ENCODE results near the gene MAFB. TPM values are rescaled to one million over a fixed set of nuclear protein-coding genes. Genes with fewer than 3 reads are reported as not detected.

The MAFB gene
- total and polyA plus RNA-seq, 9 of the 15 experiments (the other 6 are each of a cell fraction or from before 2014, with no cell fraction given): 0.04 TPM; not detected in 8

DNA sequence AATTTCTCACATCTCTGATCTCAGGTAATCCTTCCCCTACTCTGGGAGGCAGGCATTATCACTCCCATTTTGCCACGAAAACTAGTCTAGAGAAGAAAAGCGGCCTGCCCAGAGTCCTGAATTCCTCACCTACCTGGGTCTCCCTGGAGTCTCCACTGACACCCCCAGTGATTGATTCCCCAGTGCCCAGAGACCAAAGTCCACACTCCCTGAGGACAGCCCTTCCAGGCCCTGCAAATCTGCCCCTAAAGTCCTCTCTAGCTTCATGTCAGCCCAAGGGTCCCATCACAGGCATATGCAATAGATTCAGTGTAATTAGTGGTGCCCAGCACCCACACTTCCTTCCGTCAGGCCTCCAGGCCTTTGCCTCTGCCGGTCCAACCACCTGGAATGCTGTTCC, 47.2 kb downstream of the MAFB start:
- H3K79me2 ChIP-seq (ENCODE audit: control insufficient read depth, insufficient read depth, low read length): no peaks in the 10 kb centered on the region
- H3K36me3 ChIP-seq (ENCODE audit: control insufficient read depth, insufficient read depth, low read length): no peaks in the 10 kb centered on the region
- no peak for FAIRE-seq
- BruUV-seq (replicated peaks): no TSS peak
- ChIA-PET POLR2A (no interaction called here), CTCF (ENCODE audit: low intra/inter-chr PET ratio) (no interaction called here)
- no peaks in the 10 kb centered on the region for H3K9me1 ChIP-seq (ENCODE audit: control insufficient read depth, insufficient read depth, low read length)
- intact Hi-C loops (cut with micrococcal nuclease) (no loop called here), in situ Hi-C loops (cut with MboI) (no loop called here)
- H2AFZ ChIP-seq (ENCODE audit: low read depth, low read length): no peak overlapping the region
- H3K4me3 ChIP-seq: no peak overlapping the region
- peaks cover 0 to 10% of the 10 kb centered on the region in 2 experiments; a peak in 2 of 5 replicates for H3K27me3 ChIP-seq (ENCODE audit: control insufficient read depth in 2 of 2, insufficient read depth in 2 of 2, low read length in 2 of 2)
- DNase-seq (ENCODE audit: extremely low read depth in 1 of 4, low spot score in 3 of 4): no peak
- no peak for ATAC-seq
- no peak overlapping the region for H3K9ac ChIP-seq (ENCODE audit: insufficient read depth in 1 of 2, low read depth in 2 of 2, low read length in 2 of 2)
- H3K9me3 ChIP-seq (replicated peaks; ENCODE audit: control insufficient read depth, insufficient read depth, low read depth, low read length): no peaks in the 10 kb centered on the region
- no peaks in the 10 kb centered on the region; the same call in 1 of the 2 replicates for H4K20me1 ChIP-seq (replicated peaks; ENCODE audit: control insufficient read depth, insufficient read depth, low read length)
- no peak overlapping the region for H3K27ac ChIP-seq (ENCODE audit: extremely low read depth, low read depth, low read length)
- H3K4me2 ChIP-seq (ENCODE audit: insufficient read depth, low read length): no peak overlapping the region
- WGBS (ENCODE audit: insufficient coverage, low coverage, missing lambda C conversion rate): 2% methylated on average over 4 of the region's 4 CpGs
- no peaks in the 10 kb centered on the region for H3K4me1 ChIP-seq (replicated peaks in 1 of 2; ENCODE audit: control insufficient read depth in 2 of 2, insufficient read depth in 2 of 2, low read length in 2 of 2)
- TF ChIP-seq, protein P1, sequence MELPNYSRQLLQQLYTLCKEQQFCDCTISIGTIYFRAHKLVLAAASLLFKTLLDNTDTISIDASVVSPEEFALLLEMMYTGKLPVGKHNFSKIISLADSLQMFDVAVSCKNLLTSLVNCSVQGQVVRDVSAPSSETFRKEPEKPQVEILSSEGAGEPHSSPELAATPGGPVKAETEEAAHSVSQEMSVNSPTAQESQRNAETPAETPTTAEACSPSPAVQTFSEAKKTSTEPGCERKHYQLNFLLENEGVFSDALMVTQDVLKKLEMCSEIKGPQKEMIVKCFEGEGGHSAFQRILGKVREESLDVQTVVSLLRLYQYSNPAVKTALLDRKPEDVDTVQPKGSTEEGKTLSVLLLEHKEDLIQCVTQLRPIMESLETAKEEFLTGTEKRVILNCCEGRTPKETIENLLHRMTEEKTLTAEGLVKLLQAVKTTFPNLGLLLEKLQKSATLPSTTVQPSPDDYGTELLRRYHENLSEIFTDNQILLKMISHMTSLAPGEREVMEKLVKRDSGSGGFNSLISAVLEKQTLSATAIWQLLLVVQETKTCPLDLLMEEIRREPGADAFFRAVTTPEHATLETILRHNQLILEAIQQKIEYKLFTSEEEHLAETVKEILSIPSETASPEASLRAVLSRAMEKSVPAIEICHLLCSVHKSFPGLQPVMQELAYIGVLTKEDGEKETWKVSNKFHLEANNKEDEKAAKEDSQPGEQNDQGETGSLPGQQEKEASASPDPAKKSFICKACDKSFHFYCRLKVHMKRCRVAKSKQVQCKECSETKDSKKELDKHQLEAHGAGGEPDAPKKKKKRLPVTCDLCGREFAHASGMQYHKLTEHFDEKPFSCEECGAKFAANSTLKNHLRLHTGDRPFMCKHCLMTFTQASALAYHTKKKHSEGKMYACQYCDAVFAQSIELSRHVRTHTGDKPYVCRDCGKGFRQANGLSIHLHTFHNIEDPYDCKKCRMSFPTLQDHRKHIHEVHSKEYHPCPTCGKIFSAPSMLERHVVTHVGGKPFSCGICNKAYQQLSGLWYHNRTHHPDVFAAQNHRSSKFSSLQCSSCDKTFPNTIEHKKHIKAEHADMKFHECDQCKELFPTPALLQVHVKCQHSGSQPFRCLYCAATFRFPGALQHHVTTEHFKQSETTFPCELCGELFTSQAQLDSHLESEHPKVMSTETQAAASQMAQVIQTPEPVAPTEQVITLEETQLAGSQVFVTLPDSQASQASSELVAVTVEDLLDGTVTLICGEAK (IDR thresholded peaks at IDR 0.05): no peak
- TF ChIP-seq, protein P1 (CRISPR knock-in tag; IDR thresholded peaks at IDR 0.05): no peak
- TF ChIP-seq RBM39 (optimal IDR thresholded peaks at IDR 0.05; ENCODE audit: low read depth, low read length): no peak
- no peak for TF ChIP-seq CCAR2 (IDR thresholded peaks at IDR 0.05; ENCODE audit: low read depth, low read length)
- TF ChIP-seq NCOA2 (IDR thresholded peaks at IDR 0.05; ENCODE audit: partially characterized antibody in 2 of 2): no peak
- TF ChIP-seq, protein P2, sequence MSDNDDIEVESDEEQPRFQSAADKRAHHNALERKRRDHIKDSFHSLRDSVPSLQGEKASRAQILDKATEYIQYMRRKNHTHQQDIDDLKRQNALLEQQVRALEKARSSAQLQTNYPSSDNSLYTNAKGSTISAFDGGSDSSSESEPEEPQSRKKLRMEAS (CRISPR knock-in tag; IDR thresholded peaks at IDR 0.05): no peak
- no peak for TF ChIP-seq SIX5 (IDR thresholded peaks at IDR 0.05; ENCODE audit: borderline replicate concordance in 1 of 2, insufficient read depth in 1 of 2, low read depth in 1 of 2, low read length in 2 of 2)
- TF ChIP-seq MCM5 (IDR thresholded peaks at IDR 0.05; ENCODE audit: low read depth): no peak
- no peak for TF ChIP-seq TAL1 (IDR thresholded peaks at IDR 0.05)
- TF ChIP-seq PTBP1 (IDR thresholded peaks at IDR 0.05; ENCODE audit: low read depth, low read length): no peak
- TF ChIP-seq ZNF445 (CRISPR knock-in tag; IDR thresholded peaks at IDR 0.05; ENCODE audit: low read depth): no peak
- no peak for TF ChIP-seq ETV5 (CRISPR knock-in tag; IDR thresholded peaks at IDR 0.05; ENCODE audit: low read depth)
- TF ChIP-seq JUNB (CRISPR knock-in tag; conservative IDR thresholded peaks at IDR 0.05): no peak
- TF ChIP-seq, protein P3, sequence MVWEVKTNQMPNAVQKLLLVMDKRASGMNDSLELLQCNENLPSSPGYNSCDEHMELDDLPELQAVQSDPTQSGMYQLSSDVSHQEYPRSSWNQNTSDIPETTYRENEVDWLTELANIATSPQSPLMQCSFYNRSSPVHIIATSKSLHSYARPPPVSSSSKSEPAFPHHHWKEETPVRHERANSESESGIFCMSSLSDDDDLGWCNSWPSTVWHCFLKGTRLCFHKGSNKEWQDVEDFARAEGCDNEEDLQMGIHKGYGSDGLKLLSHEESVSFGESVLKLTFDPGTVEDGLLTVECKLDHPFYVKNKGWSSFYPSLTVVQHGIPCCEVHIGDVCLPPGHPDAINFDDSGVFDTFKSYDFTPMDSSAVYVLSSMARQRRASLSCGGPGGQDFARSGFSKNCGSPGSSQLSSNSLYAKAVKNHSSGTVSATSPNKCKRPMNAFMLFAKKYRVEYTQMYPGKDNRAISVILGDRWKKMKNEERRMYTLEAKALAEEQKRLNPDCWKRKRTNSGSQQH (CRISPR knock-in tag; IDR thresholded peaks at IDR 0.05): no peak
